ENCODE results near the gene LRRFIP1. TPM values are rescaled to one million over a fixed set of nuclear protein-coding genes. Genes with fewer than 3 reads are reported as not detected.

LRRFIP1 gene
- total RNA-seq, 2 donors from 2014 or later = 125 to 203 TPM

DNA sequence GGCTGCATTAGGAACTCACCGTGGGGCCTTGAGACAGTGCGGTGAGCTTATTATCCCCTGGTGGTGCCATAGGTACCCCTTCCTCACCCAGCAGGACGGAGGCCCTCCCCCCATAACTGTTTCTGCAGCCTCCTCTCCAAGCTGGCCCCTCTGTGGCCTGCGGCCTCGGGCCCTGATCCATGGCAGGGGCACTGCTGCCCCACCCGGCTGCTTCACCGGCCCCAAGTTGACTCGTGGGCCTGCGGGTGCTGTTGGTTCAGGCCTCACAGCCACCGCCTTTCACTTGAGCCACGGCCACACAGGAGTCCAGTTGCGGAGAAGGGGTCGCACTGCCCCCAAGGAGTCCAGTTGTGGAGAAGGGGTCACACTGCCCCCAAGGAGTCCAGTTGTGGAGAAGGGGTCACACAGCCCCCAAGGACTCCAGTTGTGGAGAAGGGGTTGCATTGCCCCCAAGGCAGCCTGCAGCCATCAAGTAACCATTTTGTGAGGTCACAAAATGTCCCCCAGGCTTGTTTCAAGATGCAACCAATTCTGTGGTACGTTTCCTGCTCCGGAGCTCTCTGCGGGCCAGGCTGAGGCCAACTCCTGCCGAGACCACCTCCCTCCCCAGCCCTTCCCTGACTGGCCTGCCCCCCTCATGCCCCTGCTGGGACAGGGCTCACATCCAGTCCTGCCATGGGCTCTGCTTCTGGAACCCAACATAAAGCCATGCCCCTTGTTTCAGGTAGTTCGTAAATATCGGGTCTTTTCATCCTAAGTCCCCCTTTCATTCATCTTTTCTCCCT, 4.6 kb downstream of the LRRFIP1 start:
- Mint-ChIP-seq H3K27me3 (peaks cover 20 to 22% of the 10 kb centered on the region in 2 donors), H3K4me3 (no peak overlapping the region), H3K9me3 (peaks cover 2% of the 10 kb centered on the region), H3K36me3 (peaks cover 6% of the 10 kb centered on the region), H3K27ac (no peak overlapping the region), H3K4me1 (ENCODE audit: low read depth in 2 of 2) (peaks cover 8 to 20% of the 10 kb centered on the region in 2 donors)
- no peak for ATAC-seq
- DNase-seq (ENCODE audit: low spot score) = no peak

DNA sequence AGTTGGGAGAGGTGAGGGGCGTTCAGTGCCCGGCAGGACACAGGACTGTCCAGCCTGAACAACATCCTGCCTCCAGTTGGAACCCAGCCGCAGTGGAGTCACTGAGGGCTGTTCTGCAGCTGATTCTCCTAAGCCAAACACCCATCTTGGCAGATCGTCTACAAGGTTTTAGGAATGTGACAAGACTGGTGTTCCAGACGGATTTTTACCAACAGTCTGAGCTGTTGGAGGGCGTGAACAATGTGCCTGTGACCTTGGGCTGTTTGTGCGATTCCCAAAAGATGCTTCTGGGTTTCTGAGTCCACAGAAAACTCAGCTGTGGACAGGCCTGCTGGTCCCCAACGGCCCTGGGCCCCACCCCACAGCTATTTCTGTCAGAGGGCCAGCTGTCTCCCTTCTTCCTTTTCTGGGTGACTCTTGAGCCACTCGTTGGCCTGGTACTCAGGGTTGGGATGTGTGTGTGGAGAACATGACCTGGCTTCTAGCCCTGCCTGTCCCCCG, 5.7 kb downstream of the LRRFIP1 start:
- Mint-ChIP-seq H3K36me3 (peaks cover 6% of the 10 kb centered on the region), H3K27me3 (peaks cover 18 to 21% of the 10 kb centered on the region in 2 donors), H3K27ac (no peak overlapping the region), H3K4me3 (no peak overlapping the region), H3K4me1 (ENCODE audit: low read depth in 2 of 2) (peaks cover 11 to 23% of the 10 kb centered on the region in 2 donors), H3K9me3 (peaks cover 2% of the 10 kb centered on the region)
- DNase-seq (ENCODE audit: low spot score) (no peak), ATAC-seq (no peak)

DNA sequence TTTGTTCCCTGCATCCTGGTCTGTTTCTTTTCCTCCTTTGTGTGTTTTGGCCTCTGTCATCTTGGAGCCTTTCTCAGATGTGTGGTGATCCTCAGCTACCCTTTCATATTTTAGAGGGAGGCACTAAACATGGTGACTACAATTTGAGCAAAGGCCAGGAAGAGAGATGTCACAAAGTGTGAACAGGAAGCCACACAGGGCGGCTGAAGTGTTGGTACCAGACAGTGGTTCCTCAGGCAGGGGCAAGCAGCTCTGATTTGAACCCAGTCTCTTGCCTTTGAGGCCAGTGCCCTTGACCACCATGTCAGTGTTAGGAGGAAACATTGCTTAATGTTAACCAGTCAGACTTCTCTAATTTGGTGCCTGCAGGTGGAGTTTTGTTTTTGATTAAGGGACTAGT, 9.2 kb downstream of the LRRFIP1 start:
- ATAC-seq (peak; percentile 82 to 89), DNase-seq (ENCODE audit: low spot score) (no peak)
- Mint-ChIP-seq H3K9me3 (peaks cover 2% of the 10 kb centered on the region), H3K27me3 (no peaks in the 10 kb centered on the region), H3K27ac (peak overlapping the region; percentile 15 to 49), H3K4me1 (ENCODE audit: low read depth in 2 of 2) (peaks cover 11% of the 10 kb centered on the region in 2 donors), H3K4me3 (peak overlapping the region; percentile 40), H3K36me3 (peaks cover 6% of the 10 kb centered on the region)

DNA sequence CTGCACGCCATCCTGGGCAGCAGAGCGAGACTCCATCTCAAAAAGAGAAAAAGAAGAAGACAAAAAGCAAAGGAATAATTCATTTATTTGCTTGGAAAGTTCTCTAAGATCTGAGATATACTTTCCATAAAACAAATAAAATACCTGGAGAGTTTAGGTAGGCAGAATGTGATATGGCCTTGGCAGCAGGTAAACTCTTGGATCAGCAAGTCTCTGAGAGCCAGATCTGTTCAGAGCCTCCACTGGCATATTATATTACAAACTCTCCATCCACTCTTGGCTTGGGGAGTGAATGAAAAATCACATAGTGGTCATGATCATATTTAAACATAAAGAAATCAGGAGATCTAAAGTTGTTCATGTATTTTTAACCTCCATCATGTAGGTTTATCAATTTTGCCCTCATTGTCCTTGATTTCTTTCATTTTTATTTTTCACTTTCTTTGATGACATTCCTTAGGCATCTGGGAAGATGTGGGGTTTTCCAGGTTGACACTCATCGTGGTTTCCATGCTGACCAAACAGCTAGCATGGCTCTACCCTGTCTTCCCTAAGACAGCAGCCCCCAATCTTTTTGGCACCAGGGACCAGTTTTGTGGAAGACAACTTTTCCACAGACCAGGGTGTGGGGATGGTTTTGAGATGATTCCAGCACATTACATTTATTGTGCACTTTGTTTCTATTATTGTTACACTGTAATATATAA, 10.2 kb downstream of the LRRFIP1 start:
- ATAC-seq (no peak), DNase-seq (ENCODE audit: low spot score) (no peak)
- Mint-ChIP-seq H3K27me3 (no peaks in the 10 kb centered on the region), H3K4me1 (ENCODE audit: low read depth in 2 of 2) (peaks cover 11% of the 10 kb centered on the region in 2 donors), H3K36me3 (peaks cover 6% of the 10 kb centered on the region), H3K27ac (peak overlapping the region; percentile 15 to 49), H3K4me3 (no peak overlapping the region), H3K9me3 (peaks cover 2% of the 10 kb centered on the region)

DNA sequence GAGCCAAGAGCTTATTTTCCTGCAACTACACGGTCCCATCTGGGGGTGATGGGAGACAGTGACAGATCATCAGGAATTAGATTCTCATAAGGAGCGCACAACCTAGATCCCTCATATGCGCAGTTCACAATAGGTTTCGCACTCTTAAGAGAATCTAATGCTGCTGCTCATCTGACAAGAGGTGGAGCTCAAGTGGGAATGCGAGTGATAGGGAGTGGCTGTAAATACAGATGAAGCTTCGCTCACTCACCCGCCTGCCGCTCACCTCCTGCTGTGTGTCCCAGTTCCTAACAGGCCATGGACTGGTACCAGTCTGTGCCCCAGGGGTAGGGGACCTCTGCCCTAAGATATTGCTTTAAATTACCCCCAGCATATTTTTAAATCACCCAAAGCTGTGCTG, 10.8 kb downstream of the LRRFIP1 start:
- Mint-ChIP-seq H3K36me3 (peaks cover 6% of the 10 kb centered on the region), H3K9me3 (peaks cover 2% of the 10 kb centered on the region), H3K4me1 (ENCODE audit: low read depth in 2 of 2) (peaks cover 11% of the 10 kb centered on the region in 2 donors), H3K4me3 (no peak overlapping the region), H3K27ac (no peak overlapping the region), H3K27me3 (no peaks in the 10 kb centered on the region)
- ATAC-seq (no peak), DNase-seq (ENCODE audit: low spot score) (no peak)

DNA sequence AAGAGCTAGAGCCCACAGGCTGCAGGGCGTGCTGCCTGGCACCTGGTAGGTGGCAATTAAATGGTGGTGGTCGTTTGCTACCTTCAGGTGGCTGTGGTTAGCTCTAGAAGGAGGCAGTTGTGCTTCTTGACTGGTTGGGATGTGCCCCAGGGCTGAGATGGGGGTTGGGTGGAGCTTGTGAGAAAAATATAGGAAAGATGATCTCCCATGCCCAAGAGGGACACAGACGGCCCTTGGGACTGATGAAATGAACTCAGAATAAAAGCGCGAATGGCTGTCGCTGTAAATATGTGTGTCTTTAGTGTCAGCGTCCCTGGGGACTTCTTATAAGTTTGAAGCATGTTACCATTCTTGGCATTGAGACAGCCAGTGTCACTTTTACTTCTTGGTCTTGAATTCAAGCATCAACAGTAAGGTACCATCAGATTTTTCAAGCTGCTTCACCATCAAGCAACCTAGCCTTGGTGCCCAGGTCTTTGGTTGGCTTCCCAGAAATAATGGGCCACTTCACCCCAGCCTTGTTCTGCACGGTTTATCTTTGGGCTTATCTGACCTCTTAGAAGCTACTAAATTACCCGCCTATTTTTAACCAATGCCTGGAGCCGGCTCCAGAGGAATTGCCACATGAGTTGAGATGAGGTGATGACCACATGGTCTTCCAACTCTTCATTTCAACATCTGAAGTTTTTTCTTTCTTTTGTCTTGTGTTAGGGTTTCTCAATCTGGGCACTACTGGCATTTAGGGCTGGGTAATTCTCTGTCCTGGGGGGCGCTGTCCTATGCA, 11.9 kb downstream of the LRRFIP1 start:
- ATAC-seq (no peak), DNase-seq (ENCODE audit: low spot score) (no peak)
- Mint-ChIP-seq H3K9me3 (peaks cover 2% of the 10 kb centered on the region), H3K4me3 (no peak overlapping the region), H3K36me3 (peaks cover 6% of the 10 kb centered on the region), H3K27ac (no peak overlapping the region), H3K27me3 (no peaks in the 10 kb centered on the region), H3K4me1 (ENCODE audit: low read depth in 2 of 2) (peaks cover 11% of the 10 kb centered on the region in 2 donors)

DNA sequence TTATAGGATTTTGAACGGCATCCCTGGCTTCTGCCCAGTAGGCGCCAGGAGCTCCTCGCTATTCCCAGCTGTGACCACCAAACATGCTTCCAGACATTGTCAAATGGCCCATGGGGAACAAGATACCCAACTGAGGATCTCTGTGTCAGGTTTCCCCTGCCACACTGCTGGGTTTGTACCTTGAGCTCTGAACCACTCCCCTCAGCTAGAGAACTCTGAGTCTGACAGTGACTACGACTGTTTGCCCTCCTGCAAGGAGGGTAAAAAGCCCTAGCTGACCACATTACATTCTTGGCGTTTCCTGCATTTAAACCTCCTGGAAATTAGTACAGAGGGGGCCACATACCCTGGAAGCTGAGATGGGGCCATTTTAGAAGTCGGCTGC, 12.4 kb downstream of the LRRFIP1 start:
- DNase-seq (ENCODE audit: low spot score) (no peak), ATAC-seq (no peak)
- Mint-ChIP-seq H3K27ac (no peak overlapping the region), H3K27me3 (peaks cover 0 to 2% of the 10 kb centered on the region in 2 donors), H3K9me3 (peaks cover 2% of the 10 kb centered on the region), H3K36me3 (peaks cover 6% of the 10 kb centered on the region), H3K4me3 (no peak overlapping the region), H3K4me1 (ENCODE audit: low read depth in 2 of 2) (peaks cover 11% of the 10 kb centered on the region in 2 donors)

DNA sequence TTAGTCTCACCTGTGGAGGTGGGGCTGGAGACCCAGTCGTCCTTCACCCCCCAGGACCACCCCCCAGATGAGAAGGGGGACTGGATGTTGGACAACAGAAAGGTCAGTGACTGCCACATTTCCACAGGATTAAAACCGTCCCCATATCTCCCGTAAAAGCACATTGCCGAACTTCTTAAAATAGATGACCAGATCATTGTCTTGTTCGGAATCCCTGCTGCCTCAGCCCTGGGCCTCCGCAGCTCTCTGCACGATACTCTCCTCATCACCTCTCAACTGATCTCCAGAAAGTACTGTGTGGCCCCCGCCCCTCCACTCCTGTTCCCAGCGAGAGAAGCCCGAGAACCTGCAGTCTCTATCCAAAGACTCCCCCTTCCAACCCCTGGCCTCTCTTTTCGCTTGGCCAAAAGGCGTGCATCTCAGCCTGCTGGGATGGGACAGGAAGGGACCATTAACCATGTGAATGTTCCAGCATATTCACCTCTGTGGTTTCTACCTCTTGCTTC, 13.2 kb downstream of the LRRFIP1 start:
- Mint-ChIP-seq H3K9me3 (no peaks in the 10 kb centered on the region), H3K4me1 (ENCODE audit: low read depth in 2 of 2) (peaks cover 11% of the 10 kb centered on the region in 2 donors), H3K4me3 (no peak overlapping the region), H3K27ac (no peak overlapping the region), H3K36me3 (peaks cover 6% of the 10 kb centered on the region), H3K27me3 (peaks cover 0 to 3% of the 10 kb centered on the region in 2 donors)
- no peak for DNase-seq (ENCODE audit: low spot score)
- no peak for ATAC-seq

DNA sequence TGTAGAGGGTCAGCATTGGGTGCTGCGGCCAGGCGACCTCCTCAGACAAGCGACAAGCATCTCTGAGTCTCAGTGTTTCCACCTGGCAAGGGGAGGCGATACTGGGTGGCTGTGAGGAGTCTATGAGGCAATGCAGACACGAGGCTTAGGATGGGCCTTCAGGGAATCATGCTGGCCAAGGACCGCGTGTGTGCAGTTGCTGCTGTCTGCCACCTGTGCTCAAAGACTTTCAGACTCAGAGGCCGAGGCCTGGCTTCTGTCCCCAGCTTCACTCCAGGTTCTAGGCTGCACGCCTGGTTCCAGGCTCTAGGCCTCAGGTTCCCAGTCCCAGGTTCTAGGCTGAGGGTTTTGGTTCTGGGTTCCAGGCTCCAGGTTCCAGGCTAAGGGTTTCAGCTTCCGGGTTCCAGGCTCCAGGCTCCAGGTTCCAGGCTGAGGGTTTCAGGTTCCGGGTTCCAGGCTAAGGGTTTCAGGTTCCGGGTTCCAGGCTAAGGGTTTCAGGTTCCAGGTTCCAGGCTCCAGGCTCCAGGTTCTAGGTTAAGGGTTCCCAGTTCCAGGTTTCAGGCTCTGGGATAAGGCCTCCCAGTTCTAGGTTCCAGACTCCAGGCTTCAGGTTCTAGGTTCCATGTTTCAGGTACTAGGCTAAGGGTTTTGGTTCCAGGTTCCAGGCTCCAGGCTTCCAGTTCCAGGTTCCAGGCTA, 14.8 kb downstream of the LRRFIP1 start:
- ATAC-seq = no peak
- Mint-ChIP-seq H3K4me3 (no peak overlapping the region), H3K9me3 (no peaks in the 10 kb centered on the region), H3K27ac (no peak overlapping the region), H3K27me3 (peaks cover 0 to 3% of the 10 kb centered on the region in 2 donors), H3K4me1 (ENCODE audit: low read depth in 2 of 2) (peaks cover 1 to 3% of the 10 kb centered on the region in 2 donors), H3K36me3 (no peaks in the 10 kb centered on the region)
- no peak for DNase-seq (ENCODE audit: low spot score)

DNA sequence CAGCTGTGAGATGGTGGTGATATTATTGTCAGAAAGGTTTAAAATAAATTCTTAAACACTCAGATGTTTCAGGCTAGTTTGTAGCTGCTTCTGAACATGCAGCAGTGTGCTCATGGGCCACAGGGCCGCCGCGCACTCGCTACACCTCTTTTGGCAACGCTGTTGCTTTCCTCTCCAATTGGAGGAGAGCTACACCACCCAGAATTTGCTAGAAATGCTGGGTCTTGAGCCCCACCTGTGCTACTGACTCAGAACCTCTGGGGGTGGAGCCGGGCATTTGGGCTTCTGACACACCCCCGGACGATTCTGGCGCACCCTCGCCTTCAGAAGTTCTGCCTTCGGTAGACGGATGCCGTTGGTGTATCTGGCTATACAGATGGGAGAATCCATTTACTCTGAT, 15.7 kb downstream of the LRRFIP1 start:
- no peak for ATAC-seq
- no peak overlapping the region for H3K4me3 Mint-ChIP-seq

DNA sequence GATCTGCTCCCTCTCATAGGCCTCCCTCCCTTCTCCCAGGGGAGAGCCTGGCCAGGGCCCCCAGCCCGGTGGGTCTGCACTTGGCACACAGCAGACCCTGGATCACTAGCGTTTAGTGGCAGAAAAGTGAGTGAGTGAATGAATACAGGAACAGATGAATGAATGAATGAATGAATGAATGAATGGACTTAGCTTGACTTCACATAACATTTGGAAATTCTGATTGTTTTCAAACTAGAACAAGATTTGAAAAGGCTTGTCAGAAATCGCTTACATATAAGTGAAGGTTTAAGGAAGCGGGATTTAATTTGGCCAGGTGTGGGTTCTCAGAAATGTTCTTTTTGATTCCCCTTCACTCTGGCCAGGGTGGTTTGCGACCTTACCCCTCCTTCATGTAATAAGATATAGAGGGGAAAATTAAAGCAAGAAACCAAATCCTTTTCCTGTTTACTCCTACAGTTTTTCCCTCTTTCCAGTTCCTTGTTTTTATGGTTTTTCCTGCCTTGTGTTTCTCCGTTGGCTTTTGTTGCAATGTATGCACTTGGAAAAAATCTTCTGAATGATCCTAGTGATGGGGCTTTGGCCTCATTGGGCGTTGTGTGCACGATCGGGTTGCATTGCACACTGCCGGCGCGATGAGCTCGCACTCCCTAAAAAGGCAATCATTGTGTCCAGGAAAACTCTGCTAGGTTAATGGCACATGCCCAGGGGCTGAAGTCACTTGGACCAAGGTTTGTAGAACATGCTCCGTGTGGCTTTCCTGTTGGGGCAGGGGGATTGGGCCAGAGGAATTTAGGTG, 16.4 kb downstream of the LRRFIP1 start:
- Mint-ChIP-seq H3K36me3 (no peaks in the 10 kb centered on the region), H3K27me3 (peaks cover 0 to 3% of the 10 kb centered on the region in 2 donors), H3K27ac (no peak overlapping the region), H3K9me3 (no peaks in the 10 kb centered on the region), H3K4me3 (no peak overlapping the region), H3K4me1 (ENCODE audit: low read depth in 2 of 2) (peaks cover 0 to 2% of the 10 kb centered on the region in 2 donors)
- DNase-seq (ENCODE audit: low spot score) (no peak), ATAC-seq (no peak)

More for the DNA sequence above, 15.7 kb downstream of the LRRFIP1 start:
- H3K36me3 Mint-ChIP-seq = no peaks in the 10 kb centered on the region
- no peak overlapping the region for H3K27ac Mint-ChIP-seq
- peaks cover 0 to 3% of the 10 kb centered on the region in 2 donors for H3K27me3 Mint-ChIP-seq
- peaks cover 0 to 2% of the 10 kb centered on the region in 2 donors for H3K4me1 Mint-ChIP-seq (ENCODE audit: low read depth in 2 of 2)
- no peak for DNase-seq (ENCODE audit: low spot score)
- no peaks in the 10 kb centered on the region for H3K9me3 Mint-ChIP-seq

DNA sequence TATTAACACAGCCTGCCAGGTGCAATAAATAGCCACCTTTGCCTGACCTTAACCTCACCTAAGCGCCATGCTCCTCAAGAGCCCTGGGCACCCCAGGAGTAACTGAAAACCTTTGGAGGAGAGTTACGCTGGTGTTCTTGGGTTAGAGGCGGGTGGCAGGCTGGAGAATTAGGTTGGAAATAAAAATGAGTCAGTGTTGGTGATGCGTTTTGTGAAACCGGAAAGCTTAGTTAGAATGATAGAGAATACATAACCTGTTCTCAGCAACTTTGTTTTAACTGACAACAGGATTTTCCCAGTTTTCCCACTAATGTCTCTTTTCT, 17.0 kb downstream of the LRRFIP1 start:
- H3K27ac Mint-ChIP-seq = no peak overlapping the region
- peaks cover 0 to 2% of the 10 kb centered on the region in 2 donors for H3K4me1 Mint-ChIP-seq (ENCODE audit: low read depth in 2 of 2)
- no peaks in the 10 kb centered on the region for H3K9me3 Mint-ChIP-seq
- H3K4me3 Mint-ChIP-seq = no peak overlapping the region
- ATAC-seq = no peak
- H3K36me3 Mint-ChIP-seq = no peaks in the 10 kb centered on the region
- peaks cover 0 to 3% of the 10 kb centered on the region in 2 donors for H3K27me3 Mint-ChIP-seq
- DNase-seq (ENCODE audit: low spot score) = no peak
